ENCODE results near the gene NEMP1. TPM values are rescaled to one million over a fixed set of nuclear protein-coding genes. Genes with fewer than 3 reads are reported as not detected.

Gene NEMP1
- total and polyA plus RNA-seq, 10 of the 15 experiments (the other 5 are each of a cell fraction or from before 2014, with no cell fraction given): 4.0 to 45.9 (median 19.8) TPM

- TF ChIP-seq MEF2A (IDR thresholded peaks at IDR 0.05; ENCODE audit: insufficient read depth, low read depth, low read length) (no peak), JUNB (IDR thresholded peaks at IDR 0.05) (no peak), POU2F2 (IDR thresholded peaks at IDR 0.05; ENCODE audit: borderline replicate concordance, low read depth, low read length) (no peak), IRF4 (IDR thresholded peaks at IDR 0.05; ENCODE audit: low read depth, low read length) (no peak), CBX3 (IDR thresholded peaks at IDR 0.05; ENCODE audit: borderline replicate concordance, low read depth) (no peak), LARP7 (IDR thresholded peaks at IDR 0.05) (no peak), ELK1 (IDR thresholded peaks at IDR 0.05; ENCODE audit: low read depth, low read length) (no peak), BACH1 (IDR thresholded peaks at IDR 0.05; ENCODE audit: borderline replicate concordance) (no peak), RB1 (IDR thresholded peaks at IDR 0.05; ENCODE audit: borderline replicate concordance) (no peak)
These were observed 49.3 kb upstream of the NEMP1 start, which contains the start of gene LRP1 (continued) for GRCh38 chr12:57127726-57128518.

GRCh38 chr12:57127101-57127725 lies 48.6 kb upstream of the NEMP1 start:
- in situ Hi-C loops (cut with MboI): no loop called here
- H3K9ac ChIP-seq (ENCODE audit: control insufficient read depth, insufficient read depth, low read length): no peak overlapping the region; the same call in 1 of the 2 replicates
- H3K36me3 ChIP-seq (ENCODE audit: control insufficient read depth in 2 of 2, insufficient read depth in 2 of 2, low read length in 1 of 2): no peaks in the 10 kb centered on the region
- FAIRE-seq: no peak
- intact Hi-C loops (cut with micrococcal nuclease; ENCODE audit: unreplicated experiment): no loop called here
- no TSS peak for BruUV-seq (replicated peaks)
- DNase-seq (ENCODE audit: low read depth, low spot score): no peak
- peak overlapping the region; percentile 98 for H3K4me2 ChIP-seq (ENCODE audit: control insufficient read depth, insufficient read depth)
- peak; percentile 64 for ATAC-seq
- 14% methylated on average over 26 of the region's 26 CpGs for WGBS (ENCODE audit: insufficient coverage, insufficient replicate concordance, low lambda C conversion rate, missing lambda C conversion rate)
- TF ChIP-seq RFX5 (IDR thresholded peaks at IDR 0.05; ENCODE audit: low read depth, low read length) (no peak), ZNF384 (IDR thresholded peaks at IDR 0.05; ENCODE audit: borderline replicate concordance, low read depth, low read length) (peak; percentile 6; the same call in 1 of the 2 replicates), POLR2A (IDR thresholded peaks at IDR 0.05; ENCODE audit: low read depth, low read length) (peak; percentile 31; the same call in 1 of the 2 replicates), RAD21 (IDR thresholded peaks at IDR 0.05; ENCODE audit: insufficient read depth, low read depth, low read length) (peak; percentile 18; the same call in 1 of the 2 replicates), CTCF (IDR thresholded peaks at IDR 0.05 in 2 of 3, conservative IDR thresholded peaks at IDR 0.05 in 1 of 3; ENCODE audit: control insufficient read depth in 2 of 3, extremely low read depth in 1 of 3, insufficient read depth in 1 of 3, low read depth in 3 of 3, low read length in 3 of 3) (peak; percentile 12 to 35 (median 32); a peak in 3 of 6 replicates), SMARCA5 (IDR thresholded peaks at IDR 0.05) (no peak), BHLHE40 (IDR thresholded peaks at IDR 0.05; ENCODE audit: borderline replicate concordance in 1 of 2, low read depth in 2 of 2, low read length in 1 of 2) (peak in 1 of 2 experiments; percentile 62; a peak in 1 of 4 replicates), CBX3 (IDR thresholded peaks at IDR 0.05; ENCODE audit: borderline replicate concordance, low read depth) (no peak)
- ChIA-PET POLR2A (interaction anchor here (1.4 kb wide), 1 partner anchor 58 kb away, joined by 3 read pairs; no protein-coding TSS in a partner anchor), SMC1A (ENCODE audit: uncharacterized antibody, unreplicated experiment) (interaction anchor here (1.3 to 5.2 kb wide), 2 partner anchors 16 to 55 kb away, joined by 3 to 36 read pairs; partner anchors contain the start of gene STAT6), RAD21 (ENCODE audit: unreplicated experiment) (interaction anchor here (0.6 to 1.5 kb wide), 4 partner anchors 15 to 102 kb away, joined by 3 to 13 read pairs (median 4); partner anchors contain the start of genes SHMT2 and STAT6), CTCF (interaction anchor here (1.1 to 9.3 kb wide), 7 partner anchors 10 to 115 kb away, joined by 3 to 159 read pairs (median 6); partner anchors contain the start of gene STAT6)
- H3K27me3 ChIP-seq (replicated peaks in 1 of 2; ENCODE audit: control insufficient read depth in 2 of 2, insufficient read depth in 2 of 2, low read length in 1 of 2): peaks cover 2 to 5% of the 10 kb centered on the region in 2 experiments
- no peak overlapping the region for H3K27ac ChIP-seq (ENCODE audit: control insufficient read depth, insufficient read depth)
- peaks cover 9% of the 10 kb centered on the region; the same call in 1 of the 2 replicates for H3K4me1 ChIP-seq (ENCODE audit: control insufficient read depth, insufficient read depth, low read length)
- no peaks in the 10 kb centered on the region for H4K20me1 ChIP-seq (ENCODE audit: control insufficient read depth, insufficient read depth)
- H3K9me3 ChIP-seq (replicated peaks; ENCODE audit: control insufficient read depth, insufficient read depth, low read length): peaks cover 7% of the 10 kb centered on the region
- H3K4me3 ChIP-seq: peak overlapping the region; percentile 83
- H3K79me2 ChIP-seq (ENCODE audit: control insufficient read depth, insufficient read depth, low read length): no peaks in the 10 kb centered on the region
- peak overlapping the region; percentile 84; the same call in 1 of the 2 replicates for H2AFZ ChIP-seq (ENCODE audit: control insufficient read depth, low read depth, low read length)
